ENCODE results near the gene RNF141. TPM values are rescaled to one million over a fixed set of nuclear protein-coding genes. Genes with fewer than 3 reads are reported as not detected.
A peak's percentile ranks its signal among the peaks of the same experiment; 100 is the strongest.

The RNF141 gene
- total RNA-seq, 1 donor from 2014 or later = 35.9 TPM

DNA sequence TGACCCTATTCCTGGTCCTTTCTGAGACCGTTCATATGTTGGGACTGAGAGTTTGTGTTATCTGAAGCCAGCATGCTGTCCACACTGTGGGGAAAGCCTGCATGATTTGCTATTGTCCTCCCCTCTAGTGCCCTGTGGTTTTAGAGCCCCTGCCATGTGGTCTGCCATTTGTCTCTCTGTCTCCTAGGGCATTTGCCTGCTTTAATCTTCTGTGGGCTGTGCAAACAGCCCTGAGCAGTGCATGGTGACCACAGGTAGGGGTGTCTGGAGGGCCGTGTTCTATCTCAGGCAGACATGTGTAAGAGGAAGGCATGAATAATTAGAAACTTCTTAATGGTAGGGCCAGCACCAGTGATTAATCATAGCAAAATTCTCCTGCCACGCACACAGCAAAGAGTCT, 62.9 kb downstream of the RNF141 start:
- H3K4me3 Mint-ChIP-seq (ENCODE audit: unreplicated experiment) = no peak overlapping the region
- H3K36me3 Mint-ChIP-seq (ENCODE audit: low read depth) = no peaks in the 10 kb centered on the region
- no peak overlapping the region for H3K27ac Mint-ChIP-seq (ENCODE audit: unreplicated experiment)
- no peaks in the 10 kb centered on the region for H3K27me3 Mint-ChIP-seq (ENCODE audit: low read depth)
- no peak for DNase-seq (ENCODE audit: low spot score)
- H3K4me1 Mint-ChIP-seq (ENCODE audit: low read depth) = no peaks in the 10 kb centered on the region
- H3K9me3 Mint-ChIP-seq (ENCODE audit: low read depth) = no peaks in the 10 kb centered on the region
- TF ChIP-seq, protein P1, sequence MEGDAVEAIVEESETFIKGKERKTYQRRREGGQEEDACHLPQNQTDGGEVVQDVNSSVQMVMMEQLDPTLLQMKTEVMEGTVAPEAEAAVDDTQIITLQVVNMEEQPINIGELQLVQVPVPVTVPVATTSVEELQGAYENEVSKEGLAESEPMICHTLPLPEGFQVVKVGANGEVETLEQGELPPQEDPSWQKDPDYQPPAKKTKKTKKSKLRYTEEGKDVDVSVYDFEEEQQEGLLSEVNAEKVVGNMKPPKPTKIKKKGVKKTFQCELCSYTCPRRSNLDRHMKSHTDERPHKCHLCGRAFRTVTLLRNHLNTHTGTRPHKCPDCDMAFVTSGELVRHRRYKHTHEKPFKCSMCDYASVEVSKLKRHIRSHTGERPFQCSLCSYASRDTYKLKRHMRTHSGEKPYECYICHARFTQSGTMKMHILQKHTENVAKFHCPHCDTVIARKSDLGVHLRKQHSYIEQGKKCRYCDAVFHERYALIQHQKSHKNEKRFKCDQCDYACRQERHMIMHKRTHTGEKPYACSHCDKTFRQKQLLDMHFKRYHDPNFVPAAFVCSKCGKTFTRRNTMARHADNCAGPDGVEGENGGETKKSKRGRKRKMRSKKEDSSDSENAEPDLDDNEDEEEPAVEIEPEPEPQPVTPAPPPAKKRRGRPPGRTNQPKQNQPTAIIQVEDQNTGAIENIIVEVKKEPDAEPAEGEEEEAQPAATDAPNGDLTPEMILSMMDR (IDR thresholded peaks at IDR 0.05) = no peak

DNA sequence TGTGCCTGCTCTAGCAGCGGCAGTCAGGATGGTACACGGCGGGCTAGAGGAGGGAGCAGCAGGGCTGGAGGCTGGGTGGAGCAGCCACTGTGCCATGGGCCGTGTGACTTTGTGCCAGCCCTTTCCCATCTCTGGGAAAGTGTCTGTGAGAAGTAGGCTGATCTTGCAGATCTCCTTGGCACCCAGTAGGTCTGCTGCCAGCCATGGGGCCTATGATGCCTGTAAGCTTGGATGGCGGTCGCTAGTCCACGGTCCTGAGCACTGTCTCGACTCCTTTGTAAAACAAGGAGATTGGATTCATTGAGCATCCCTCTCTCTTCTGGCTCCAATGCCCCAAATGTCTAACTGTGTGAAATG, 63.3 kb downstream of the RNF141 start:
- Mint-ChIP-seq H3K27me3 (ENCODE audit: low read depth) (no peaks in the 10 kb centered on the region), H3K27ac (ENCODE audit: unreplicated experiment) (no peak overlapping the region), H3K36me3 (ENCODE audit: low read depth) (no peaks in the 10 kb centered on the region), H3K9me3 (ENCODE audit: low read depth) (no peaks in the 10 kb centered on the region), H3K4me1 (ENCODE audit: low read depth) (no peaks in the 10 kb centered on the region), H3K4me3 (ENCODE audit: unreplicated experiment) (no peak overlapping the region)
- peak; percentile 43 for DNase-seq (ENCODE audit: low spot score)
- TF ChIP-seq, protein P1 (IDR thresholded peaks at IDR 0.05) = no peak

DNA sequence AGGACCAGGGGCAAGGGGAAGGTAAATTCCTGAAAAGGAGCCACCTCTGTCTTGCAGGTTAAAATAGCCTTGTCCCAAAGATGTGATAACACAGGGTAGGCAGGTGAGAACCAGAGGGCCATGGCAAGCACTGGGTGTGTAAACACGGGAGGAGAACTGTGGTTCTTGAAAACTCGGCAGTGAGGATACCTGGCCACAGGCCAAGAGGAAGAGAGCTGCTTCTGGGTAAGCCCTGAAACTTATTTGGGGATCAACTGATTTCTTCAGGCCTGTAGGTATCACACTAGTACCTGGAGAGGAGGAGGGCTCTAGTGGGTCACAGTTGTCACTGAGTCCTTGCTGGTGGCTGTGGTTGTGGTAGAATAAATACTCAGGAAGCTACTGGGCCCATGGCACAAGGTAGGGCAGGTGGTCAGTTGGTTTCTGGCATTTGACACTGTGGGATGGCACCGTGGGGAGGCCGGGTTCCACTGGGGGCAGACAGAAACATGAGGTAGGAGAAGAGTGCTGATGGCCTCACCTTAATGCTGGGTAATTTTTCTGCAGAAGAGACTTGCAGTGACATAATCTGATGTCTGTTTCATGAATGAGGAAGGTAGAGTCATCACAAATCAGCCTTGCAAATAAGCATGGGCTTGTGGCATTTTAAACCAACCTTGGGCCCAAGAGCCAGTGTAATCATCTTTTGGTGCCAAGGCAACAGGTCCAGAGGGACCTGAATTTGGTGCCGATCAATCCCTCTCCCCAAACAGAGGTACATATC, 63.9 kb downstream of the RNF141 start:
- H3K27me3 Mint-ChIP-seq (ENCODE audit: low read depth) = no peaks in the 10 kb centered on the region
- H3K4me3 Mint-ChIP-seq (ENCODE audit: unreplicated experiment) = no peak overlapping the region

DNA sequence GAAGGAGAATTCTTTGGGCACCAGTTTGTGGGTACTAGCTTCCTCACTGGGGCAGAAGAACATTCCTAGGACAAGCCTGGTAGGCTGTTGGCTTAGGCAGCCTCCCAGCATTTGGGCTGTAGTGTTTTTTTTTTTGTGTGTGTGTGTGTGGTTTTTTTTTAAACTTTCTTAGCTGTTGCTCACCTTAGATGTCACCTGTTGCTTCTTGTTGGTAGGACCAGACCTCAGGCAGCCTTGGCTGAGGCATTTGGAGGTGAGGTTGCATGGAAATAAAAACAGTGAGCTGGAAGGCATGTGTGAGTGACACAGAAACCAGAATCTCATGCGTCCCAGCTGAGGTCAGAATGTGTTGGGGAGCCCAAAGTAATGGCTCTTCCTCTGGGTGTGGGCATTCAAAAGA, 64.6 kb downstream of the RNF141 start:
- no peak overlapping the region for H3K27ac Mint-ChIP-seq (ENCODE audit: unreplicated experiment)
- no peak for DNase-seq (ENCODE audit: low spot score)

More for the DNA sequence above, 63.9 kb downstream of the RNF141 start:
- no peaks in the 10 kb centered on the region for H3K4me1 Mint-ChIP-seq (ENCODE audit: low read depth)
- TF ChIP-seq, protein P1 (IDR thresholded peaks at IDR 0.05) = no peak
- H3K36me3 Mint-ChIP-seq (ENCODE audit: low read depth) = no peaks in the 10 kb centered on the region
- peak; percentile 42 for DNase-seq (ENCODE audit: low spot score)
- H3K27ac Mint-ChIP-seq (ENCODE audit: unreplicated experiment) = no peak overlapping the region
- no peaks in the 10 kb centered on the region for H3K9me3 Mint-ChIP-seq (ENCODE audit: low read depth)

DNA sequence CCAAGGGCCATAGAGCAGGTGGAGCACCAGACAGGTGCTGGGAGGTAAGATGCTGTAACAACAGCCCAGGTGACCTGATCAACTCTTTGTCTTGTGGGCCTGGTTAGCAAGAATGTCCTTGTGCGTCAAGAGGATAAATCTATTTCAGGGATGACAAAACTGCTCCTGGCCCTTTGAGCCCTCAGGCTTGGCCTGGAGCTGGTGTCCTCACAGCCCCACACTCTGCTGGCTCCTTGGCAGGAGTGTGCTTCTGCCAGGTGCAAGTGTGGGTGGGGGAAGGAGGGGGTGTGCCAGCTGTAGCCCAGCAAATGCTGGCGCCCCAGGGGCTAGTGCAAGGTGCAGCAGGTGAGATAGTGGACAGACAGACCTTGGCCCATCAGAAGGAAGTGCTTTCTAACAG, 66.4 kb downstream of the RNF141 start:
- DNase-seq (ENCODE audit: low spot score) = no peak
- TF ChIP-seq, protein P1 (IDR thresholded peaks at IDR 0.05) = no peak

More for the DNA sequence above, 64.6 kb downstream of the RNF141 start:
- H3K4me3 Mint-ChIP-seq (ENCODE audit: unreplicated experiment) = no peak overlapping the region
- TF ChIP-seq, protein P1 (IDR thresholded peaks at IDR 0.05) = no peak
- no peaks in the 10 kb centered on the region for H3K4me1 Mint-ChIP-seq (ENCODE audit: low read depth)
- H3K36me3 Mint-ChIP-seq (ENCODE audit: low read depth) = no peaks in the 10 kb centered on the region
- H3K27me3 Mint-ChIP-seq (ENCODE audit: low read depth) = no peaks in the 10 kb centered on the region
- peaks cover 2% of the 10 kb centered on the region for H3K9me3 Mint-ChIP-seq (ENCODE audit: low read depth)

More for the DNA sequence above, 66.4 kb downstream of the RNF141 start:
- H3K36me3 Mint-ChIP-seq (ENCODE audit: low read depth) = peaks cover 2% of the 10 kb centered on the region
- no peak overlapping the region for H3K27ac Mint-ChIP-seq (ENCODE audit: unreplicated experiment)
- H3K27me3 Mint-ChIP-seq (ENCODE audit: low read depth) = no peaks in the 10 kb centered on the region
- no peak overlapping the region for H3K4me3 Mint-ChIP-seq (ENCODE audit: unreplicated experiment)
- peaks cover 14% of the 10 kb centered on the region for H3K9me3 Mint-ChIP-seq (ENCODE audit: low read depth)
- no peaks in the 10 kb centered on the region for H3K4me1 Mint-ChIP-seq (ENCODE audit: low read depth)

Data from chondrocyte (in vitro differentiated cells).